ENCODE measurements around the gene EML5.

DNA sequence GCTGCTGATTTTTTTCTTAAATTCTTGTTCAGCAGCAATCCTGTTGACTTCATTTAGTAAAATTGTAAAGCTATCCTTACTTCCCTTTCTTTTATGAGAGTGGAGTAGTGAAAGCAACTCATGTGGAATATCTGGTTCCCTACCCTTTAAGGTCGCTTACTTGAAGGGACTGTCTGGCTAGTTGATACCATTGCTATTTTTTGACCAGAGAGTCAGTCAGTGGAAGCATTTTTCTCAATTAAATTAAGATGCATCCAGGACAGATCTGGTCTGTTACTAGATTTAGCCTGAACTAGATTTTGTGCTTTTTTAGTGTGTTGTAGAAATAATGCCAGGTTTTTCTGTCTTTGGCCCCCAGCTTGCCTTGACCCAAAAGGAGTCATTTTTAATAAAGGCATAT lies 49.7 kb upstream of the EML5 start:
- TF ChIP-seq CTCF (IDR thresholded peaks at IDR 0.05) (no peak), USF2 (CRISPR knock-in tag; IDR thresholded peaks at IDR 0.05) (no peak), ZNF512 (CRISPR knock-in tag; IDR thresholded peaks at IDR 0.05; ENCODE audit: borderline replicate concordance) (no peak), TEAD4 (CRISPR knock-in tag; IDR thresholded peaks at IDR 0.05) (no peak), MLX (CRISPR knock-in tag; IDR thresholded peaks at IDR 0.05) (no peak), HMGXB4 (CRISPR knock-in tag; IDR thresholded peaks at IDR 0.05) (no peak), JUN (CRISPR knock-in tag; IDR thresholded peaks at IDR 0.05) (no peak), MXD4 (CRISPR knock-in tag; IDR thresholded peaks at IDR 0.05; ENCODE audit: borderline replicate concordance) (no peak)
- TF ChIP-seq, protein P1, sequence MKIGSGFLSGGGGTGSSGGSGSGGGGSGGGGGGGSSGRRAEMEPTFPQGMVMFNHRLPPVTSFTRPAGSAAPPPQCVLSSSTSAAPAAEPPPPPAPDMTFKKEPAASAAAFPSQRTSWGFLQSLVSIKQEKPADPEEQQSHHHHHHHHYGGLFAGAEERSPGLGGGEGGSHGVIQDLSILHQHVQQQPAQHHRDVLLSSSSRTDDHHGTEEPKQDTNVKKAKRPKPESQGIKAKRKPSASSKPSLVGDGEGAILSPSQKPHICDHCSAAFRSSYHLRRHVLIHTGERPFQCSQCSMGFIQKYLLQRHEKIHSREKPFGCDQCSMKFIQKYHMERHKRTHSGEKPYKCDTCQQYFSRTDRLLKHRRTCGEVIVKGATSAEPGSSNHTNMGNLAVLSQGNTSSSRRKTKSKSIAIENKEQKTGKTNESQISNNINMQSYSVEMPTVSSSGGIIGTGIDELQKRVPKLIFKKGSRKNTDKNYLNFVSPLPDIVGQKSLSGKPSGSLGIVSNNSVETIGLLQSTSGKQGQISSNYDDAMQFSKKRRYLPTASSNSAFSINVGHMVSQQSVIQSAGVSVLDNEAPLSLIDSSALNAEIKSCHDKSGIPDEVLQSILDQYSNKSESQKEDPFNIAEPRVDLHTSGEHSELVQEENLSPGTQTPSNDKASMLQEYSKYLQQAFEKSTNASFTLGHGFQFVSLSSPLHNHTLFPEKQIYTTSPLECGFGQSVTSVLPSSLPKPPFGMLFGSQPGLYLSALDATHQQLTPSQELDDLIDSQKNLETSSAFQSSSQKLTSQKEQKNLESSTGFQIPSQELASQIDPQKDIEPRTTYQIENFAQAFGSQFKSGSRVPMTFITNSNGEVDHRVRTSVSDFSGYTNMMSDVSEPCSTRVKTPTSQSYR (CRISPR knock-in tag; IDR thresholded peaks at IDR 0.05): no peak
- TF ChIP-seq, protein P2, sequence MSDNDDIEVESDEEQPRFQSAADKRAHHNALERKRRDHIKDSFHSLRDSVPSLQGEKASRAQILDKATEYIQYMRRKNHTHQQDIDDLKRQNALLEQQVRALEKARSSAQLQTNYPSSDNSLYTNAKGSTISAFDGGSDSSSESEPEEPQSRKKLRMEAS (CRISPR knock-in tag; IDR thresholded peaks at IDR 0.05): no peak
